Keratinocyte (primary cell): ENCODE results near the gene PLSCR4. TPM values are rescaled to one million over a fixed set of nuclear protein-coding genes. Genes with fewer than 3 reads are reported as not detected.

Experiments used
- DNase-seq: peaks from one replicate; pipeline ENCODE4 v3.0.0-alpha.2; 2011; ENCODE audit warnings: low read depth, missing footprints, low spot score
- FAIRE-seq: peaks from 2 replicates; lab custom pipeline; 2011; peaks lifted over from hg19 to GRCh38; lab: Jason Lieb, UNC
- H2AFZ ChIP-seq: 2 replicates; pipeline ENCODE4 v1.6.0; 2012; ENCODE audit warnings: low read length, control low read depth, inconsistent platforms; ENCODE audit not compliant: control insufficient read depth
- H3K27ac ChIP-seq: 2 replicates; pipeline ENCODE4 v1.5.1; 2011; ENCODE audit warnings: low read length; ENCODE audit not compliant: control insufficient read depth, insufficient read depth
- H3K27me3 ChIP-seq: 3 replicates; pipeline ENCODE4 v1.6.0; 2011; ENCODE audit warnings: low read length; ENCODE audit not compliant: control insufficient read depth, insufficient read depth; ENCODE audit errors: extremely low read depth
- H3K36me3 ChIP-seq, 2 experiments: 2 replicates in 1 of 2; 3 replicates in 1 of 2; pipeline ENCODE4 v1.5.1; 2011; ENCODE audit warnings: low read length in 2 of 2, mild to moderate bottlenecking in 1 of 2; ENCODE audit not compliant: control insufficient read depth in 2 of 2, insufficient read depth in 2 of 2; ENCODE audit errors: extremely low read depth in 1 of 2
- H3K4me1 ChIP-seq: 3 replicates; pipeline ENCODE4 v1.5.1; 2011; ENCODE audit warnings: low read length; ENCODE audit not compliant: control insufficient read depth, insufficient read depth; ENCODE audit errors: extremely low read depth
- H3K4me2 ChIP-seq: 3 replicates; pipeline ENCODE4 v1.6.0; 2011; ENCODE audit warnings: low read depth, low read length; ENCODE audit not compliant: control insufficient read depth, insufficient read depth; ENCODE audit errors: extremely low read depth
- H3K4me3 ChIP-seq, 3 experiments: fragments of 200-600 bp in 1 of 3; sonication (generic) in 1 of 3; 2 replicates in 2 of 3; 3 replicates in 1 of 3; pipeline ENCODE4 v1.5.1; 2011 to 2016; ENCODE audit warnings: low read length in 3 of 3, mild to moderate bottlenecking in 3 of 3, control low read depth in 2 of 3, inconsistent platforms in 1 of 3, low read depth in 1 of 3, mixed read lengths in 1 of 3, mixed run types in 1 of 3, moderate library complexity in 1 of 3; ENCODE audit not compliant: control insufficient read depth in 2 of 3, insufficient read depth in 2 of 3; ENCODE audit errors: extremely low read depth in 1 of 3
- H3K79me2 ChIP-seq: 2 replicates; pipeline ENCODE4 v1.6.0; 2012; ENCODE audit warnings: low read length; ENCODE audit not compliant: control insufficient read depth, insufficient read depth
- H3K9ac ChIP-seq: 3 replicates; pipeline ENCODE4 v1.6.0; 2011; ENCODE audit warnings: low read length; ENCODE audit not compliant: control insufficient read depth, insufficient read depth; ENCODE audit errors: extremely low read depth
- H3K9me1 ChIP-seq: 3 replicates; pipeline ENCODE4 v1.6.0; 2011; ENCODE audit warnings: low read length; ENCODE audit not compliant: control insufficient read depth, insufficient read depth; ENCODE audit errors: extremely low read depth
- H3K9me3 ChIP-seq: 2 replicates; pipeline ENCODE4 v1.5.1; 2012; ENCODE audit warnings: low read depth, low read length; ENCODE audit not compliant: control insufficient read depth
- H4K20me1 ChIP-seq: 3 replicates; pipeline ENCODE4 v1.6.0; 2011; ENCODE audit warnings: low read length; ENCODE audit not compliant: control insufficient read depth, insufficient read depth; ENCODE audit errors: extremely low read depth
- CTCF ChIP-seq, 3 experiments: IDR thresholded peaks in 1 of 3; conservative IDR thresholded peaks in 1 of 3; optimal IDR thresholded peaks in 1 of 3; 2 replicates in 2 of 3; 3 replicates in 1 of 3; pipeline versions ENCODE3 to v1.5.1; 2011; ENCODE audit warnings: low read length in 3 of 3, mild to moderate bottlenecking in 3 of 3, moderate library complexity in 2 of 3, control low read depth in 1 of 3, inconsistent platforms in 1 of 3; ENCODE audit not compliant: insufficient read depth in 2 of 3; ENCODE audit errors: extremely low read depth in 1 of 3
- EZH2 ChIP-seq: IDR thresholded peaks from one replicate; pipeline ENCODE4 v1.6.1; 2012; ENCODE audit warnings: inconsistent platforms, mild to moderate bottlenecking, low read length, moderate library complexity
- dilution Hi-C: fragments of 300-500 bp; cut with MboI; formaldehyde crosslinking; loops from one replicate; pipeline ENCODE4 v1.7.0; 2020; ENCODE audit warnings: low sequenced_read_pairs; ENCODE audit not compliant: extremely low pct_ligation_motif_present
- polyA plus RNA-seq, 5 experiments: library from polyadenylated mRNA; depleted of rRNA in 3 of 5; stranded (reverse) in 3 of 5; stranded (forward) in 1 of 5; unstranded in 1 of 5; fragments of >200 nt; gene quantifications; 1 replicate in 1 of 5; 2 replicates in 3 of 5; 3 replicates in 1 of 5; pipeline versions ENCODE4 v1.2.1 to v1.2.3, GENCODE V29; 2011 to 2012; ENCODE audit warnings: missing spikeins in 2 of 5, low read depth in 1 of 5, low replicate concordance in 1 of 5

PLSCR4 gene
- polyA plus RNA-seq, 1 donor (not counting 4 experiments of a cell fraction or from before 2014, with no cell fraction given): 1.5 TPM

- Histone ChIP-seq H3K9me3 (no peaks in the 10 kb centered on the region), H3K4me1 (no peaks in the 10 kb centered on the region), H2AFZ (no peak overlapping the region), H3K27ac (no peak overlapping the region), H4K20me1 (no peaks in the 10 kb centered on the region), H3K36me3 (no peaks in the 10 kb centered on the region), H3K4me2 (no peak overlapping the region), H3K9me1 (no peaks in the 10 kb centered on the region), H3K9ac (no peak overlapping the region), H3K79me2 (no peaks in the 10 kb centered on the region), H3K4me3 (no peak overlapping the region), H3K27me3 (no peaks in the 10 kb centered on the region)
- FAIRE-seq (no peak), DNase-seq (no peak)
- TF ChIP-seq CTCF (optimal IDR thresholded peaks at IDR 0.05 in 1 of 3, IDR thresholded peaks at IDR 0.05 in 1 of 3, conservative IDR thresholded peaks at IDR 0.05 in 1 of 3; ENCODE audit: extremely low read depth in 1 of 3, insufficient read depth in 2 of 3, low read length in 3 of 3): no peak
- dilution Hi-C loops: no loop called here
These were observed 59.9 kb downstream of the PLSCR4 start for GRCh38 chr3:146191051-146191450.

GRCh38 chr3:146189519-146190173 is 61.3 kb downstream of the PLSCR4 start:
- no peaks in the 10 kb centered on the region for H3K79me2 ChIP-seq
- dilution Hi-C loops: no loop called here

More at GRCh38 chr3:146189519-146190173, 61.3 kb downstream of the PLSCR4 start:
- H3K4me3 ChIP-seq: no peak overlapping the region
- peaks cover 3% of the 10 kb centered on the region for H3K4me1 ChIP-seq
- no peaks in the 10 kb centered on the region for H3K9me1 ChIP-seq
- H3K36me3 ChIP-seq: no peaks in the 10 kb centered on the region
- H4K20me1 ChIP-seq: no peaks in the 10 kb centered on the region
- FAIRE-seq: peak; percentile 83
- H3K4me2 ChIP-seq: peak overlapping the region; percentile 11
- H2AFZ ChIP-seq: no peak overlapping the region
- TF ChIP-seq CTCF (optimal IDR thresholded peaks at IDR 0.05 in 1 of 3, IDR thresholded peaks at IDR 0.05 in 1 of 3, conservative IDR thresholded peaks at IDR 0.05 in 1 of 3; ENCODE audit: extremely low read depth in 1 of 3, insufficient read depth in 2 of 3, low read length in 3 of 3): peak; percentile 51 to 74 (median 64)
- no peak for TF ChIP-seq EZH2
- no peaks in the 10 kb centered on the region for H3K27me3 ChIP-seq
- no peak overlapping the region for H3K9ac ChIP-seq
- no peak for DNase-seq
- no peaks in the 10 kb centered on the region for H3K9me3 ChIP-seq
- no peak overlapping the region for H3K27ac ChIP-seq
